WI38 (cell line): ENCODE measurements around the gene SLC4A8.

ENCODE experiments used
- H3K4me3 ChIP-seq: 2 replicates; pipeline ENCODE4 v1.5.1; 2011; ENCODE audit warnings: low read depth, mild to moderate bottlenecking, control low read depth, low read length
- TF ChIP-seq, protein P1 (sequence below): IDR thresholded peaks from 2 replicates; pipeline ENCODE4 v1.5.1; 2012; ENCODE audit warnings: low read depth, mild to moderate bottlenecking, control low read depth, low read length

Gene SLC4A8

GRCh38 chr12:51430196-51430895, 5.7 kb downstream of the SLC4A8 start:
- TF ChIP-seq, protein P1, sequence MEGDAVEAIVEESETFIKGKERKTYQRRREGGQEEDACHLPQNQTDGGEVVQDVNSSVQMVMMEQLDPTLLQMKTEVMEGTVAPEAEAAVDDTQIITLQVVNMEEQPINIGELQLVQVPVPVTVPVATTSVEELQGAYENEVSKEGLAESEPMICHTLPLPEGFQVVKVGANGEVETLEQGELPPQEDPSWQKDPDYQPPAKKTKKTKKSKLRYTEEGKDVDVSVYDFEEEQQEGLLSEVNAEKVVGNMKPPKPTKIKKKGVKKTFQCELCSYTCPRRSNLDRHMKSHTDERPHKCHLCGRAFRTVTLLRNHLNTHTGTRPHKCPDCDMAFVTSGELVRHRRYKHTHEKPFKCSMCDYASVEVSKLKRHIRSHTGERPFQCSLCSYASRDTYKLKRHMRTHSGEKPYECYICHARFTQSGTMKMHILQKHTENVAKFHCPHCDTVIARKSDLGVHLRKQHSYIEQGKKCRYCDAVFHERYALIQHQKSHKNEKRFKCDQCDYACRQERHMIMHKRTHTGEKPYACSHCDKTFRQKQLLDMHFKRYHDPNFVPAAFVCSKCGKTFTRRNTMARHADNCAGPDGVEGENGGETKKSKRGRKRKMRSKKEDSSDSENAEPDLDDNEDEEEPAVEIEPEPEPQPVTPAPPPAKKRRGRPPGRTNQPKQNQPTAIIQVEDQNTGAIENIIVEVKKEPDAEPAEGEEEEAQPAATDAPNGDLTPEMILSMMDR = no peak
- no peak overlapping the region for H3K4me3 ChIP-seq

- TF ChIP-seq, protein P1 = no peak
- H3K4me3 ChIP-seq = no peak overlapping the region
These were observed 8.3 kb downstream of the SLC4A8 start for GRCh38 chr12:51432921-51433320.

DNA sequence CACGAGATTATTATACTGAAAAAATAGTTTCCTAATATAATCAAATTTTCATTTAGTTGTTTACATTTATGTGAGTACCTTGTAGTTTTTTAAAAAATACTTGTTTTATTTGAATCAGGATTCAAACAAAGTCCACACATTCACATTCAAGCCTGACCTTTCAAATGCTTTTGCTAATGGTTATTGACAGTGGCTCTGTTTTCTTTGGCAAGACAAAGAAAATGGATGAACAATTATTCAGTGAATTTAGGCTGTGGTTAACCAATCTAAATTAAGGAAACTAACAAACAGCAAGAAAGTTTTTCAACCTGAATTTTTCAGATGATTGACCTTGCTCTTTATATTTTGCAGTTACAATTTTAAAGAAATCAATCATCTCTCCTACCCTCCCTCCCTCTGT, 9.7 kb downstream of the SLC4A8 start:
- TF ChIP-seq, protein P1 = no peak
- H3K4me3 ChIP-seq = no peak overlapping the region

DNA sequence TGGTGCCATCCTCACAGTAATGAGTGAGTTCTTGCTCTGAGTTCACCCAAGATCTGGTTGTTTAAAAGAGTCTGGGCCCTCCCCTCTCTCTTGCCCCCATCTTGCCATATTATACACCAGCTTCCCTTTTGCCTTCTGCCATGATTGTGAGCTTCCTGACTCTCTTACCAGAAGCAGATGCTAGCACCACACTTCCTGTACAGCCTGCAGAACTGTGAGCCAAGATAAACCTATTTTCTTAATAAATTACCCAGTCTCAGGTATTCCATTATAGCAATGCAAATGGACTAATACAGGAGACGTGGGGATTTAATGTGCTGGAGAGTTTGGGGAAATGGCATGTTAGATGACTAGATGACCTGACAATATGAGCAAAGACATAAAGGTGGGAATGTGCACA, 12.8 kb downstream of the SLC4A8 start:
- TF ChIP-seq, protein P1 = no peak
- H3K4me3 ChIP-seq = no peak overlapping the region

GRCh38 chr12:51439330-51439729, 14.7 kb downstream of the SLC4A8 start:
- TF ChIP-seq, protein P1 = no peak
- no peak overlapping the region for H3K4me3 ChIP-seq

DNA sequence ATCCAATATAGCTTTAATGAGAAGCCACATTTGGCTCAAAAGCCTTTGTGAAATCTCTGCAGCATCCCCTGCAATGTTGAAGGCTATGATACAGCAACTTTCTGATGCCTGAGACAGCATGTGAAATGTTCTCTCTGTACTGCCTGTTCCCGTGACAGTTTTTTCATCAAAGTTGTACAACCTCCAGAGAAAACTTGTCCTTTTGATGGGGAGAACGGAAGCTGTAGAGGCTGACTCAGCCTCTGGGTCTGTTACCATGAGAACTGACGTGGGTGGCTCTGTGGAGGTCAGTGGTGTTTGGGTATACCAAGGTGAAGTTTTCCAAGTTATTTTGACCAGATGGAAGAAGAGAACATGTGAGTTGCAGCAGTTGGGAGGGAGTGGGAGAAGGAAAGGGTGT, 17.0 kb downstream of the SLC4A8 start:
- TF ChIP-seq, protein P1 = no peak
- H3K4me3 ChIP-seq = no peak overlapping the region

- TF ChIP-seq, protein P1 = no peak
- no peak overlapping the region for H3K4me3 ChIP-seq
These were observed 17.7 kb downstream of the SLC4A8 start for GRCh38 chr12:51442324-51442723.
